Measurements from ENCODE around the gene DDX43.

DNA sequence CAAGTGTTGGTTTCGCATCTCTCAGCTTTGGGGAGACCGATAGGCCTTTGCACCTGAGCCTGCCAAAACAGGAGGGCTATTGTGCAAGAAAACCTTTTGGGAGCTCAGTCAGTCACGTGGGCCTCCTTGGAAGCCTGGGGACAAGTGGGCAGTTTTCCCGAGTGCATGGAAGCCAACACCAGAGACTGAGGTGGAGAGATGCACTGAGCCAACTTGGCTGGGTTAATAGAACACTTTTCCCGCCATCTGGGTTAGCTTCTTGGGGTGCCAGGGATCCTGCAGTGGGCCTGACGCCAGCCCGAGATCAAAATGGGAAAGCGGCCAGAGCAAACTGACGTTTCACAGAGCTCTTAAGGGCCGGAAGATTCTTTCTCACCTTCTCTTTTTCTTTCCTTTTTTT, 22.1 kb upstream of the DDX43 start:
- TF ChIP-seq POLR2A (IDR thresholded peaks at IDR 0.05; ENCODE audit: low read depth, low read length) (no peak), TAF1 (IDR thresholded peaks at IDR 0.05; ENCODE audit: borderline replicate concordance, low read depth, low read length) (no peak), POLR2AphosphoS5 (IDR thresholded peaks at IDR 0.05; ENCODE audit: low read depth, low read length) (no peak)

Data from GM12892 (cell line).